IgD-negative memory B cell (primary cell): Measurements from ENCODE around the gene TUSC2. TPM values are rescaled to one million over a fixed set of nuclear protein-coding genes. Genes with fewer than 3 reads are reported as not detected.
A peak's percentile ranks its signal among the peaks of the same experiment; 100 is the strongest.

ENCODE experiments used
- H3K27ac Mint-ChIP-seq, 3 donors: one replicate each; pipeline ENCODE4 v1.8.0; 2020 to 2022; ENCODE audit warnings: mild to moderate bottlenecking in 3 of 3, mixed read lengths in 3 of 3, moderate library complexity in 1 of 3
- H3K27me3 Mint-ChIP-seq: one replicate; pipeline ENCODE4 v1.8.0; 2021; ENCODE audit warnings: mixed read lengths
- H3K36me3 Mint-ChIP-seq: one replicate; pipeline ENCODE4 v1.8.0; 2020; ENCODE audit warnings: mild to moderate bottlenecking, mixed read lengths
- H3K4me1 Mint-ChIP-seq, 3 donors: one replicate each; pipeline ENCODE4 v1.8.0; 2020 to 2022; ENCODE audit warnings: mixed read lengths in 3 of 3, mild to moderate bottlenecking in 1 of 3
- H3K4me3 Mint-ChIP-seq, 4 donors: one replicate each; pipeline ENCODE4 v1.8.0; 2020 to 2022; ENCODE audit warnings: mild to moderate bottlenecking in 4 of 4, mixed read lengths in 4 of 4, moderate library complexity in 3 of 4
- H3K9me3 Mint-ChIP-seq, 3 donors: one replicate each; pipeline ENCODE4 v1.8.0; 2020 to 2021; ENCODE audit warnings: mixed read lengths in 3 of 3, mild to moderate bottlenecking in 1 of 3
- polyA plus RNA-seq: library from polyadenylated mRNA; unstranded; fragments of 300-500 nt; fragmentation: Illumina TruSeq; gene quantifications from one replicate; pipeline ENCODE4 v1.2.3, GENCODE V29; 2021

The TUSC2 gene
- polyA plus RNA-seq, 1 donor from 2014 or later, result 51.4 TPM

DNA sequence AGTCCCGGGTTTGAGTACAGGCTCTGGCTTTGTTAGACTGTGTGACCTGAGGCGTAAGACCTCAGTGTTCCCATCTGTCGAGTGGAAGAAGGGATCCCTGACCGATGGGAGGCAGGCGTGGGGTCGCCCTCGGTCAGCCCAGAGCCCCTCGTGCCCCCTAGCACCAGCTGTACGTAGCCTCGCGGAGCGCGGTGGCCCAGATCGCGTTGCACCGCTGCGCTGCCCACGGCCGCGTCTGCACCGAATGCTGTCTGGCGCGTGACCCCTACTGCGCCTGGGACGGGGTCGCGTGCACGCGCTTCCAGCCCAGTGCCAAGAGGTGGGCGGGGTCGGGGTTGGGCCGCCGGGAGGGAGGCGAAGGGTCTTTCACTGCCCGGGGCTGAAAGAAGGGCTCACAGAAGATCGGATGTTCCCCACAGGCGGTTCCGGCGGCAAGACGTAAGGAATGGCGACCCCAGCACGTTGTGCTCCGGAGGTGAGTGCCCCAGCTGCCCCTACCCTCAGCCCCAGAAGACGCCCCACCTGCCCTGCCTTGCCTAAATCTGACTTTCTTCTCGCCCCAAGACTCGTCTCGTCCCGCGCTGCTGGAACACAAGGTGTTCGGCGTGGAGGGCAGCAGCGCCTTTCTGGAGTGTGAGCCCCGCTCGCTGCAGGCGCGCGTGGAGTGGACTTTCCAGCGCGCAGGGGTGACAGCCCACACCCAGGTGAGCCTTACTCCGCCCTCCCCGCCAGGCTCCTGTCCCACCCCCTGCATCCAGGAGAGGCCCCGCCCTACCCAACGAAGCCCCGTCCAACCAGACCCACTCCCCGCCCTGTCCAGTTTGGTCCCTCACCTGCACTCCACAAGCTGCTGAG lies 52.7 kb downstream of the TUSC2 start:
- H3K27ac Mint-ChIP-seq, result peak overlapping the region in 1 of 3 donors; percentile 16

More for the DNA sequence above, 52.7 kb downstream of the TUSC2 start:
- peaks cover 31% of the 10 kb centered on the region for H3K27me3 Mint-ChIP-seq
- no peaks in the 10 kb centered on the region for H3K9me3 Mint-ChIP-seq
- no peaks in the 10 kb centered on the region for H3K36me3 Mint-ChIP-seq
- peaks cover 12 to 19% (median 16%) of the 10 kb centered on the region in 3 donors for H3K4me1 Mint-ChIP-seq
- peak overlapping the region in 1 of 4 donors; percentile 23 for H3K4me3 Mint-ChIP-seq

Other genes with a start within 250 kb of the TUSC2 start
- 47.4 TPM for gene RBM5, start 239.3 kb downstream of the TUSC2 start, polyA plus RNA-seq
- not detected for gene SEMA3F, start 172.9 kb downstream of the TUSC2 start, polyA plus RNA-seq
- not detected for gene GNAT1, start 136.6 kb downstream of the TUSC2 start, polyA plus RNA-seq
- not detected for gene SLC38A3, start 123.0 kb downstream of the TUSC2 start, polyA plus RNA-seq
- gene GNAI2, start 92.0 kb downstream of the TUSC2 start, polyA plus RNA-seq, result 689 TPM
- gene SEMA3B, start 59.1 kb downstream of the TUSC2 start, polyA plus RNA-seq, result not detected
- 0.30 TPM for gene LSMEM2, start 49.1 kb downstream of the TUSC2 start, polyA plus RNA-seq
- gene IFRD2, start 35.8 kb downstream of the TUSC2 start, polyA plus RNA-seq, result 58.6 TPM
- gene HYAL3, start 28.8 kb downstream of the TUSC2 start, polyA plus RNA-seq, result 5.3 TPM
- gene NAA80, start 28.8 kb downstream of the TUSC2 start, polyA plus RNA-seq, result 20.5 TPM
- gene HYAL1, start 24.6 kb downstream of the TUSC2 start, polyA plus RNA-seq, result 0.14 TPM
- 7.3 TPM for gene HYAL2, start 5.5 kb downstream of the TUSC2 start, polyA plus RNA-seq
- gene RASSF1, start 12.6 kb upstream of the TUSC2 start, polyA plus RNA-seq, result 155 TPM
- not detected for gene ZMYND10, start 17.5 kb upstream of the TUSC2 start, polyA plus RNA-seq
- 30.4 TPM for gene NPRL2, start 22.6 kb upstream of the TUSC2 start, polyA plus RNA-seq
- 63.3 TPM for gene CYB561D2, start 22.6 kb upstream of the TUSC2 start, polyA plus RNA-seq
- gene TMEM115, start 31.3 kb upstream of the TUSC2 start, polyA plus RNA-seq, result 33.9 TPM
- gene CACNA2D2, start 175.4 kb upstream of the TUSC2 start, polyA plus RNA-seq, result 0.11 TPM
- gene C3orf18, start 239.5 kb upstream of the TUSC2 start, polyA plus RNA-seq, result 7.9 TPM
- 30.5 TPM for gene HEMK1, start 241.3 kb upstream of the TUSC2 start, polyA plus RNA-seq